GM12878 (cell line): Measurements from ENCODE around the gene NAT8L. TPM values are rescaled to one million over a fixed set of nuclear protein-coding genes. Genes with fewer than 3 reads are reported as not detected.

Experiments used
- ATAC-seq: fragments of 200-7000 bp; cut with Tn5 transposase; 3 replicates; pipeline ENCODE4 v1.9.1; 2020; ENCODE audit warnings: mild to moderate bottlenecking, moderate library complexity
- BruUV-seq: library from RNA; stranded (reverse); fragments of 400-500 nt; replicated peaks from 2 replicates; lab custom pipeline; 2021; lab: Mats Ljungman, UMichigan
- CTCF ChIA-PET: fragments of 300-600 bp; sonication (Branson Sonifier 250); formaldehyde crosslinking; extraction: SDS; loops from one replicate; lab custom pipeline; 2021; ENCODE audit warnings: inconsistent platforms; lab: Yijun Ruan, JAX
- POLR2A ChIA-PET: fragments of 350-600 bp; formaldehyde crosslinking; extraction: SDS; loops from one replicate; lab custom pipeline; 2021; ENCODE audit warnings: inconsistent platforms; lab: Charles Lee
- RAD21 ChIA-PET: fragments of 300-600 bp; sonication (Branson Sonifier 250); formaldehyde crosslinking; loops from one replicate; lab custom pipeline; 2023; ENCODE audit warnings: antibody characterized with exemption; ENCODE audit not compliant: unreplicated experiment; lab: Charles Lee
- SMC1A ChIA-PET: fragments of 300-600 bp; sonication (Branson Sonifier 250); formaldehyde crosslinking; loops from one replicate; lab custom pipeline; 2023; ENCODE audit not compliant: unreplicated experiment, uncharacterized antibody; lab: Charles Lee
- DNase-seq: peaks from one replicate; pipeline ENCODE4 v3.0.0-alpha.2; 2011; ENCODE audit warnings: low read depth, low spot score
- FAIRE-seq: peaks from 3 replicates; lab custom pipeline; 2011; peaks lifted over from hg19 to GRCh38; lab: Jason Lieb, UNC
- H2AFZ ChIP-seq: 2 replicates; pipeline ENCODE4 v1.6.0; 2011; ENCODE audit warnings: low read depth, low read length, control low read depth; ENCODE audit not compliant: control insufficient read depth
- H3K27ac ChIP-seq: 2 replicates; pipeline ENCODE4 v1.5.1; 2011; ENCODE audit warnings: control low read depth; ENCODE audit not compliant: control insufficient read depth, insufficient read depth
- H3K27me3 ChIP-seq, 2 experiments: replicated peaks in 1 of 2; 2 replicates each; pipeline versions ENCODE4 v1.6.0 to v1.6.1; 2011; ENCODE audit warnings: low read length in 1 of 2; ENCODE audit not compliant: control insufficient read depth in 2 of 2, insufficient read depth in 2 of 2
- H3K36me3 ChIP-seq, 2 experiments: 2 replicates each; pipeline ENCODE4 v1.5.1; 2011; ENCODE audit warnings: low read length in 1 of 2; ENCODE audit not compliant: control insufficient read depth in 2 of 2, insufficient read depth in 2 of 2
- H3K4me1 ChIP-seq: 2 replicates; pipeline ENCODE4 v1.6.1; 2011; ENCODE audit warnings: mild to moderate bottlenecking, low read length, moderate library complexity, mixed read lengths; ENCODE audit not compliant: control insufficient read depth, insufficient read depth
- H3K4me2 ChIP-seq: 2 replicates; pipeline ENCODE4 v1.6.0; 2011; ENCODE audit warnings: control low read depth; ENCODE audit not compliant: control insufficient read depth, insufficient read depth
- H3K4me3 ChIP-seq: fragments of 200-600 bp; sonication (generic); 2 replicates; pipeline ENCODE4 v1.5.1; 2016
- H3K79me2 ChIP-seq: 2 replicates; pipeline ENCODE4 v1.6.0; 2011; ENCODE audit warnings: low read length; ENCODE audit not compliant: control insufficient read depth, insufficient read depth
- H3K9ac ChIP-seq: 2 replicates; pipeline ENCODE4 v1.8.0; 2011; ENCODE audit warnings: low read length, control low read depth, mixed read lengths; ENCODE audit not compliant: control insufficient read depth, insufficient read depth
- H3K9me3 ChIP-seq: replicated peaks from 3 replicates; pipeline ENCODE4 v1.5.1; 2011; ENCODE audit warnings: mild to moderate bottlenecking, low read length; ENCODE audit not compliant: control insufficient read depth, insufficient read depth
- H4K20me1 ChIP-seq: 2 replicates; pipeline ENCODE4 v1.6.0; 2011; ENCODE audit not compliant: control insufficient read depth, insufficient read depth
- CHD1 ChIP-seq: IDR thresholded peaks from 2 replicates; pipeline ENCODE4 v1.6.1; 2012; ENCODE audit warnings: low read depth, low read length, improper control_type of control experiment
- HDAC2 ChIP-seq: fragments of 200-600 bp; sonication (generic); IDR thresholded peaks from 2 replicates; pipeline ENCODE4 v1.6.1; 2017
- MYC ChIP-seq: IDR thresholded peaks from 2 replicates; pipeline ENCODE4 v1.6.1; 2011; ENCODE audit warnings: mild to moderate bottlenecking, low read length, moderate library complexity, inconsistent platforms; ENCODE audit not compliant: insufficient read depth, insufficient replicate concordance, insufficient read length, severe bottlenecking
- NFYA ChIP-seq: IDR thresholded peaks from 2 replicates; pipeline ENCODE4 v1.6.1; 2011; ENCODE audit warnings: low read depth, mild to moderate bottlenecking, low read length, improper control_type of control experiment, borderline replicate concordance
- NR2C1 ChIP-seq: fragments of 450-650 bp; IDR thresholded peaks from 2 replicates; pipeline ENCODE4 v1.6.1; 2017; ENCODE audit warnings: antibody characterized with exemption, mild to moderate bottlenecking, moderate library complexity
- TARDBP ChIP-seq: IDR thresholded peaks from 2 replicates; pipeline ENCODE4 v1.6.1; 2016; ENCODE audit warnings: borderline replicate concordance
- USF2 ChIP-seq: IDR thresholded peaks from 2 replicates; pipeline ENCODE4 v1.6.1; 2011; ENCODE audit warnings: low read depth, low read length, improper control_type of control experiment, borderline replicate concordance
- ZSCAN29 ChIP-seq: fragments of 450-650 bp; IDR thresholded peaks from 2 replicates; pipeline ENCODE4 v1.6.1; 2017; ENCODE audit warnings: mild to moderate bottlenecking, moderate library complexity
- ZZZ3 ChIP-seq: IDR thresholded peaks from 2 replicates; pipeline ENCODE4 v1.6.1; 2011; ENCODE audit warnings: low read depth; ENCODE audit not compliant: control insufficient read depth, insufficient read length
- WGBS: methylation state at CpG from one replicate; pipeline ENCODE4 v1.1.6; 2016; ENCODE audit warnings: low lambda C conversion rate; ENCODE audit not compliant: insufficient replicate concordance, insufficient coverage; ENCODE audit errors: missing lambda C conversion rate; 5-methylcytosine and 5-hydroxymethylcytosine counted together
- in situ Hi-C: fragments of 300-500 bp; cut with MboI; formaldehyde crosslinking; loops from 9 replicates; pipeline ENCODE4 v1.14.3; 2018; ENCODE audit warnings: mixed read lengths
- intact Hi-C: fragments of 100-400 bp; cut with micrococcal nuclease; formaldehyde crosslinking; loops from one replicate; pipeline ENCODE4 v1.14.2; 2022; ENCODE audit not compliant: unreplicated experiment
- polyA plus RNA-seq, 11 experiments: library from polyadenylated mRNA; depleted of rRNA in 4 of 11; unstranded in 6 of 11; stranded (reverse) in 5 of 11; fragments of >200 nt; fragmentation: Nextera tagmentation in 4 of 11; fragmentation: Illumina TruSeq in 1 of 11; extraction: Ambion mirVana in 4 of 11; extraction: Trizol in 1 of 11; gene quantifications; 1 replicate in 1 of 11; 2 replicates in 10 of 11; pipeline versions ENCODE4 v1.2.1 to v1.2.3, GENCODE V29; 2011 to 2016; ENCODE audit warnings: inconsistent platforms in 2 of 11, missing spikeins in 2 of 11, low read depth in 1 of 11
- total RNA-seq, 4 experiments: library from RNA; depleted of rRNA in 3 of 4; stranded (reverse); fragments of >200 nt in 3 of 4; fragmentation: Illumina TruSeq in 1 of 4; extraction: Trizol in 1 of 4; gene quantifications; 2 replicates each; pipeline versions ENCODE4 v1.2.1 to v1.2.3, GENCODE V29; 2013 to 2021
- TF ChIP-seq, protein P1 (sequence below): fragments of 450-650 bp; IDR thresholded peaks from 2 replicates; pipeline ENCODE4 v1.6.1; 2018; ENCODE audit warnings: borderline replicate concordance, mild to moderate bottlenecking; ENCODE audit not compliant: partially characterized antibody

The NAT8L gene
- total and polyA plus RNA-seq, 10 of the 15 experiments (the other 5 are each of a cell fraction or from before 2014, with no cell fraction given), result 0.01 to 0.31 (median 0.11) TPM; not detected in 5

DNA sequence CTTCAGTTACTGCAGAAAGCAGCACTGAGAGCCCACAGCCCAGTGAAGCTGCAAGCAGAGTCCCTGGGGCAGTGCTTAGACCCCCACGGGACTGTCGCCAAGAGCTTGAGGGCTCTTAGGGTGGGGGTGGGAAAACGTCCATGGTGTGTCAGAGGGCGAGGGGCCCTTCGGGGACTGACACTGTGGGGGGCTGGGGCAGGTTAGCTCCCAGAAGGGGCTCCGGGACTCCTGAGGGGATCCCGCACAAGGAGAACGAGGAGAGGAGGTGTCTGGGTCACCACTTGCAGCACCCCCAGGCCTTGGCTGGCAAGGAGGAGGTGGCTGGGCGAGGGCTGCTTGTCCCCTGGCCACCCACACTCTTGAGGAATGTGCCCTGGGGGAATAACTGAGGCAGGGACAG lies 20.8 kb downstream of the NAT8L start:
- no peak for DNase-seq
- no peak for TF ChIP-seq ZZZ3
- no peak for TF ChIP-seq HDAC2
- no peak for TF ChIP-seq CHD1
- TF ChIP-seq ZSCAN29, result no peak
- TF ChIP-seq, protein P1, sequence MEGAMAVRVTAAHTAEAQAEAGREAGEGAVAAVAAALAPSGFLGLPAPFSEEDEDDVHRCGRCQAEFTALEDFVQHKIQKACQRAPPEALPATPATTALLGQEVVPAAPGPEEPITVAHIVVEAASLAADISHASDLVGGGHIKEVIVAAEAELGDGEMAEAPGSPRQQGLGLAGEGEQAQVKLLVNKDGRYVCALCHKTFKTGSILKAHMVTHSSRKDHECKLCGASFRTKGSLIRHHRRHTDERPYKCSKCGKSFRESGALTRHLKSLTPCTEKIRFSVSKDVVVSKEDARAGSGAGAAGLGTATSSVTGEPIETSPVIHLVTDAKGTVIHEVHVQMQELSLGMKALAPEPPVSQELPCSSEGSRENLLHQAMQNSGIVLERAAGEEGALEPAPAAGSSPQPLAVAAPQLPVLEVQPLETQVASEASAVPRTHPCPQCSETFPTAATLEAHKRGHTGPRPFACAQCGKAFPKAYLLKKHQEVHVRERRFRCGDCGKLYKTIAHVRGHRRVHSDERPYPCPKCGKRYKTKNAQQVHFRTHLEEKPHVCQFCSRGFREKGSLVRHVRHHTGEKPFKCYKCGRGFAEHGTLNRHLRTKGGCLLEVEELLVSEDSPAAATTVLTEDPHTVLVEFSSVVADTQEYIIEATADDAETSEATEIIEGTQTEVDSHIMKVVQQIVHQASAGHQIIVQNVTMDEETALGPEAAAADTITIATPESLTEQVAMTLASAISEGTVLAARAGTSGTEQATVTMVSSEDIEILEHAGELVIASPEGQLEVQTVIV, result no peak
- TF ChIP-seq USF2, result no peak
- no peak for TF ChIP-seq TARDBP
- TF ChIP-seq NFYA, result no peak
- TF ChIP-seq NR2C1, result no peak
- TF ChIP-seq MYC, result no peak
- ChIA-PET SMC1A (no interaction called here), POLR2A (no interaction called here), CTCF (no interaction called here), RAD21 (interaction anchor here (0.7 kb wide), 1 partner anchor 98 kb away, joined by 3 read pairs; no protein-coding TSS in a partner anchor)
- peaks cover 3% of the 10 kb centered on the region for H3K4me1 ChIP-seq
- no TSS peak for BruUV-seq
- no peak for FAIRE-seq
- no peaks in the 10 kb centered on the region for H3K79me2 ChIP-seq
- intact Hi-C loops (no loop called here), in situ Hi-C loops (no loop called here)
- H3K9ac ChIP-seq, result no peak overlapping the region
- H3K4me3 ChIP-seq, result no peak overlapping the region
- no peak overlapping the region for H3K4me2 ChIP-seq
- H2AFZ ChIP-seq, result no peak overlapping the region
- H3K36me3 ChIP-seq, result no peaks in the 10 kb centered on the region
- 32% methylated on average over 9 of the region's 9 CpGs for WGBS
- no peak overlapping the region for H3K27ac ChIP-seq
- H4K20me1 ChIP-seq, result no peaks in the 10 kb centered on the region
- H3K27me3 ChIP-seq, result peaks cover 0 to 2% of the 10 kb centered on the region in 2 experiments; a peak in 1 of 4 replicates
- no peaks in the 10 kb centered on the region for H3K9me3 ChIP-seq
- no peak for ATAC-seq
